GM12801 (cell line): ENCODE results near the gene TAX1BP3.

Experiments used
- TF ChIP-seq, protein P1 (sequence below): IDR thresholded peaks from one replicate; pipeline ENCODE4 v1.5.1; 2011; ENCODE audit warnings: control low read depth; ENCODE audit not compliant: insufficient read length; ENCODE audit errors: extremely low read depth

Gene TAX1BP3

DNA sequence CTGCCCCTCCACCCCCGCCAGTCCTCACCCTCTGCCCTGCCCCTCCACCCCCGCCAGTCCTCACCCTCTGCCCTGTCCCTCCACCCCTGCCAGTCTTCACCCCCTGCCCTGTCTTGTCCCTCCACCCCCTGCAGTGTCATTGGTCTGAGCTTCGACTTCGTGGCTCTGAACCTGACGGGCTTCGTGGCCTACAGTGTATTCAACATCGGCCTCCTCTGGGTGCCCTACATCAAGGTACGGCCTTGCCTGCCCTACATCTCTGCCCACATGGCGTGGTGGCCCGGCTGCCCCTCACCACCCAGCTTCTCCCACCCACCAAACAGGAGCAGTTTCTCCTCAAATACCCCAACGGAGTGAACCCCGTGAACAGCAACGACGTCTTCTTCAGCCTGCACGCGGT is 12.0 kb downstream of the TAX1BP3 start:
- TF ChIP-seq, protein P1, sequence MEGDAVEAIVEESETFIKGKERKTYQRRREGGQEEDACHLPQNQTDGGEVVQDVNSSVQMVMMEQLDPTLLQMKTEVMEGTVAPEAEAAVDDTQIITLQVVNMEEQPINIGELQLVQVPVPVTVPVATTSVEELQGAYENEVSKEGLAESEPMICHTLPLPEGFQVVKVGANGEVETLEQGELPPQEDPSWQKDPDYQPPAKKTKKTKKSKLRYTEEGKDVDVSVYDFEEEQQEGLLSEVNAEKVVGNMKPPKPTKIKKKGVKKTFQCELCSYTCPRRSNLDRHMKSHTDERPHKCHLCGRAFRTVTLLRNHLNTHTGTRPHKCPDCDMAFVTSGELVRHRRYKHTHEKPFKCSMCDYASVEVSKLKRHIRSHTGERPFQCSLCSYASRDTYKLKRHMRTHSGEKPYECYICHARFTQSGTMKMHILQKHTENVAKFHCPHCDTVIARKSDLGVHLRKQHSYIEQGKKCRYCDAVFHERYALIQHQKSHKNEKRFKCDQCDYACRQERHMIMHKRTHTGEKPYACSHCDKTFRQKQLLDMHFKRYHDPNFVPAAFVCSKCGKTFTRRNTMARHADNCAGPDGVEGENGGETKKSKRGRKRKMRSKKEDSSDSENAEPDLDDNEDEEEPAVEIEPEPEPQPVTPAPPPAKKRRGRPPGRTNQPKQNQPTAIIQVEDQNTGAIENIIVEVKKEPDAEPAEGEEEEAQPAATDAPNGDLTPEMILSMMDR = no peak

GRCh38 chr17:3655766-3656165 is 12.6 kb downstream of the TAX1BP3 start:
- TF ChIP-seq, protein P1 = no peak

DNA sequence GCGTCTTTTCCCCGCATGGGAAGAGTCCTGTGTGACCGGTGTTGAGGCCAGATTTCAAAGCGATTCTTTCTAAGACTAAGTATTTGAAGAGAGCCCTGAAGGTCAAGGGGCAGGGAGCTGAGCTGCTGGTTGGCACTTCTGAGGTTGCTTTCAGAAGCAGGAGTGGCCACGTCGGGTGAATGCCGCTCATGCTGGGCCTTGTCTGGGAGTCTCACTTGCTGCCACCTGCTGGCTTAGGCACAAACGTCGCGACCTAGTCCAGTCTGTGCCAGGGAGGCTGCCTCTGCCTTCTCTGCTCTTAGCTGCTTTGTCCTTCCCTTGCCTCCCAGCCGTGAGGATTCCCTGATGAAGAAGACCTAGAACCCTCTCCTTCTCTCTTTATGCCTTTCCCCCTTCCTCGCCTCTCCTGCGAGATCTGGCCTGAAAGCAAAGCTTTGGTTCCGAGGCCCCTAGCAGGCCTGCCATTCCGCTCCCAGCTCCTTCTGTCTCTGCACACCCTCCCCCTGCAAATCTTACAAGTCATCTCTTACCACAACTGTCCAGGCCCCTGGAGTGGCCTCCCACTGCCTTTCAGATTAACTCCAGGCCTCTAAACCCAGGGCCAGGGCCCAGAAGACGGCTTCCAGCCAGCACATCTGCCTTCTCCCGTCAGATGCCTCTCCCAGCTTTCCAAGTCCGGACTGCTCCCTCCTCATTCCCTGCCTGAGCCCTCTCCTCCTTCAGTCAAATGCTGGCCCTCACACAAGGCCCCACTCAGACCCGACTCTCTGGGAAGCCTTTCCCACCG is 20.4 kb downstream of the TAX1BP3 start:
- TF ChIP-seq, protein P1 = no peak

GRCh38 chr17:3647251-3647650 is 21.1 kb downstream of the TAX1BP3 start:
- TF ChIP-seq, protein P1 = no peak

DNA sequence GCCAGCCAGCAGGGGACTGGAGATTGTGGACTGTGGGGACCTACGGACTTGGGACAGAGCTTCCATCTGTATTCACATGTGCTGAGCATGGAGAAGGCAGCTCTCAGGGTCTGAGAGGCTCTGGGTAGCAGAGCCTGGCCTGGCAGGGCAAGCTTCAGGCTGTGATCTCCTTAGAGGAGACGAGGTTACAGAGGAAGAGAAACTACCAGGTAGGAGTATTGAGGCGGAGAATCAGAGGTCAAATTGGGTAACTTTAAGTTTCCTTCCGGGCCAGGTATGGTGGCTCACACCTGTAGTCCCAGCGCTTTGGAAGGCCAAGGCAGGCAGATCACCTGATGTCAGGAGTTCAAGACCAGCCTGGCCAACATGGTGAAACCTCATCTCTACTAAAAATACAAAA is 23.1 kb downstream of the TAX1BP3 start:
- TF ChIP-seq, protein P1 = no peak

DNA sequence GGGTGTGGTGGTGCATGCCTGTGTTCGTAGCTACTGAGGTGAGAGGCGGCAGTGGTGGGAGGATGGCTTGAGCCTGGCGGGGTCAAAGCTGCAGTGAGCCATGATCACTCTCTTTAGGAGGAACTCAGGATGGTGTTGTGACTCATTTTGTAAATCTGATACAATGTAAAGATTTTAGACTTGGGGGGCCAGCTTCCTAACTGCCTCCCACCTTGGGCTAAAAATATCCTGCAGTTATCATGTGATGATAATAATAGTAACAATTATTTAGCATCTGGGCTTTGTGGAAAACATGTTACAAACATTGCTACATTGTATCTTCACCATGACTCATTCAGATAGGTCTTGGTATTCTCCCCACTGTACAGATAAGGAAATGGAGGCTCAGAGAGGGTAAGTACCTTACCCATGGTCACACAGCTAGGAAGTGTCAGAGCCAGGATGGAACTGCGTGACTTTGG is 24.5 kb downstream of the TAX1BP3 start:
- TF ChIP-seq, protein P1 = no peak

- TF ChIP-seq, protein P1 = no peak
These were observed 26.5 kb downstream of the TAX1BP3 start for GRCh38 chr17:3641717-3642486.
